Measurements from ENCODE around the gene UNC45A.

The UNC45A gene

DNA sequence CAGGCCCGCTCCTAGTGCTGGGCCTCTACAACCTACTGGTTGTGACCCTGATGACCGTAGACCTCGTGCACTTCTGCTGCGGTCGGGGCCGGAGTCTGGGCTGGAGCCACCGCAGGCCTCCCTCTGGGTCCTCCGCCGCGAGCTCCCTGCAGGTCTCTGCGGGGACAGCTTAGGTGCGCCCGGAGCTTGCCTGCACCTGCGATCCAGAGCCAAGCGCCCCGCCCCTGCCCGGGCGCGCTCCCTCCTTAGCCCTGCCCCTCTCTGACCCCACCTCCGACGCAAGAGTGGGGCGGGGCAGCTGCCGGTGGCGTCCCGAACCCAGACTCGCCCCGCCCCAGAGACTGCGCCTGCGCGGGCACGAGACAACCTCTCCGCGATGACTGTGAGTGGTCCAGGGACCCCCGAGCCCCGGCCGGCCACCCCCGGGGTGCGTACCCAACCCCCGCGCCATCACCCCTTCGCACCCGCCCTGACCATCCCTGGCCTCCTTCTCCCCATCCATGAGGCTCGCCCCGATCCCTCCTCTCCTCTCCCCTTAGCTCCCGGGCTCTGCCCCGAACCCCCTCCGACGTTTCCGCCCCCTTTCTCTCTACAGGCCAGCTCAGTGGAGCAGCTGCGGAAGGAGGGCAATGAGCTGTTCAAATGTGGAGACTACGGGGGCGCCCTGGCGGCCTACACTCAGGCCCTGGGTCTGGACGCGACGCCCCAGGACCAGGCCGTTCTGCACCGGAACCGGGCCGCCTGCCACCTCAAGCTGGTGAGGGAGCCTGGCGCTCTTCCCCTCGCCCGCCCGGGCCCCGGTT is at the start of gene UNC45A:
Gene UNC45A (plus strand): TSS at position 337 of the 803 bp plus-strand sequence. CDS start 40 bp downstream, at position 377.
- TF ChIP-seq, protein P1, sequence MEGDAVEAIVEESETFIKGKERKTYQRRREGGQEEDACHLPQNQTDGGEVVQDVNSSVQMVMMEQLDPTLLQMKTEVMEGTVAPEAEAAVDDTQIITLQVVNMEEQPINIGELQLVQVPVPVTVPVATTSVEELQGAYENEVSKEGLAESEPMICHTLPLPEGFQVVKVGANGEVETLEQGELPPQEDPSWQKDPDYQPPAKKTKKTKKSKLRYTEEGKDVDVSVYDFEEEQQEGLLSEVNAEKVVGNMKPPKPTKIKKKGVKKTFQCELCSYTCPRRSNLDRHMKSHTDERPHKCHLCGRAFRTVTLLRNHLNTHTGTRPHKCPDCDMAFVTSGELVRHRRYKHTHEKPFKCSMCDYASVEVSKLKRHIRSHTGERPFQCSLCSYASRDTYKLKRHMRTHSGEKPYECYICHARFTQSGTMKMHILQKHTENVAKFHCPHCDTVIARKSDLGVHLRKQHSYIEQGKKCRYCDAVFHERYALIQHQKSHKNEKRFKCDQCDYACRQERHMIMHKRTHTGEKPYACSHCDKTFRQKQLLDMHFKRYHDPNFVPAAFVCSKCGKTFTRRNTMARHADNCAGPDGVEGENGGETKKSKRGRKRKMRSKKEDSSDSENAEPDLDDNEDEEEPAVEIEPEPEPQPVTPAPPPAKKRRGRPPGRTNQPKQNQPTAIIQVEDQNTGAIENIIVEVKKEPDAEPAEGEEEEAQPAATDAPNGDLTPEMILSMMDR (IDR thresholded peaks at IDR 0.05; ENCODE audit: low read length, missing control alignments), result no peak
- DNase-seq (ENCODE audit: low read depth), result peak; percentile 79
- H3K4me3 ChIP-seq (replicated peaks; ENCODE audit: low read depth, low read length), result peak within 1 kb of the TSS; percentile 79

DNA sequence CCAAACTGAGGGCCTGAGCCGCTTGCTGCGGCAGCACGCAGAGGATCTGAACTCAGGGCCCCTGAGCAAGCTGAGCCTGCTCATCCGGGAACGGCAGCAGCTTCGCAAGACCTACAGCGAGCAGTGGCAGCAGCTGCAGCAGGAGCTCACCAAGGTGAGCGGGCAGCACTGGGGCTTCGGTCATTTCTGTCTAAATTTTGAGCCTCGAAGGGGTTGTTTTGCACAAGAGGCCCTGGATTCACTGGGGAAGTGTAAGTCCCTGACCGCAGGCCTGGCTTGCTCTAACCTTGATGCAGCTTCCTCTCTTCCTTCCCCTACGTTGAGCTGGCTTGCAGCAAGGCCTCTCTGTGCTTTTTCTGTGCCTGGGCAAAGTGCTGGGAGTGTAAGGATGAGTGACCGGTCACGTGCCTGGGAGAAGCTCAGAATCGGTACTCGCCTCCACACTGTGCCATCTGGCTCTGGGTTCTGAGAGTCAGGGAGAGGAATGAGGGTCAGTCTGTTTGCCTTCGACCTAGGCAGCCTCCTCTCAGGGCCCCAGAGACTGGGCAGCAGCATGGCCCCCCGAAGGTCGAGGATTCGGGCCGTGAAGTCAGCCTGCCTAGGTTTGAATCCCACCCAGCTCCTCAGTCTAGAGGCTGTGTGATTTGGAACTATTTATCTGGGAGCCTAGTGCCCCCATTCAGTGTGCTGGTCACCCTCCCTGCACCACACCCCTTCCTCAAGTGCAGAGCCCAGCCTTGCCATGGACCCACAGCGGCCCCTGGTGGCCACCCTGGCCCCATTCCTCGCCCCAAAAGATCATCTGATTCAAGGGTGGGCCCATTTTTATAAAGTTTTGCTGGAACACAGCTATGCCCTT is 49.4 kb upstream of the UNC45A start:
- H3K4me3 ChIP-seq (replicated peaks; ENCODE audit: low read depth, low read length), result no peak overlapping the region
- TF ChIP-seq, protein P1 (IDR thresholded peaks at IDR 0.05; ENCODE audit: low read length, missing control alignments), result peak; percentile 98
- DNase-seq (ENCODE audit: low read depth), result peak; percentile 70

DNA sequence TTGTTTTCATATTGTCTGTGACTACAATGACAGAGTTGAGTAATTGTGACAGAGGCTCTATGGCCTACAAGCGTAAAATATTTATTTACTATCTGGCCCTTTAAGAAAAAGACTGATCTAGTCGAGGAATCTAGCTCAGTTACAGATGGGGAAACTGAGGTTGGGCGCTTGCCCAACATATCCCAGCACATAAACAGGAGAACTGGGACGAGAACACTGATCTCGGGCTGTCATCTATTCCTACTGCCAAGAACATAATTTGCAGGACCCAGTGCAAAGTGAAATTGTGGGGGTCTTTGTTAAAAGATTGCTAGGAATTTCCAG is 48.8 kb upstream of the UNC45A start:
- no peak for DNase-seq (ENCODE audit: low read depth)
- H3K4me3 ChIP-seq (replicated peaks; ENCODE audit: low read depth, low read length), result no peak overlapping the region
- TF ChIP-seq, protein P1 (IDR thresholded peaks at IDR 0.05; ENCODE audit: low read length, missing control alignments), result no peak

- H3K4me3 ChIP-seq (replicated peaks; ENCODE audit: low read depth, low read length), result no peak overlapping the region
- TF ChIP-seq, protein P1 (IDR thresholded peaks at IDR 0.05; ENCODE audit: low read length, missing control alignments), result no peak
- DNase-seq (ENCODE audit: low read depth), result no peak
These were observed 48.0 kb upstream of the UNC45A start for GRCh38 chr15:90887037-90887481.

DNA sequence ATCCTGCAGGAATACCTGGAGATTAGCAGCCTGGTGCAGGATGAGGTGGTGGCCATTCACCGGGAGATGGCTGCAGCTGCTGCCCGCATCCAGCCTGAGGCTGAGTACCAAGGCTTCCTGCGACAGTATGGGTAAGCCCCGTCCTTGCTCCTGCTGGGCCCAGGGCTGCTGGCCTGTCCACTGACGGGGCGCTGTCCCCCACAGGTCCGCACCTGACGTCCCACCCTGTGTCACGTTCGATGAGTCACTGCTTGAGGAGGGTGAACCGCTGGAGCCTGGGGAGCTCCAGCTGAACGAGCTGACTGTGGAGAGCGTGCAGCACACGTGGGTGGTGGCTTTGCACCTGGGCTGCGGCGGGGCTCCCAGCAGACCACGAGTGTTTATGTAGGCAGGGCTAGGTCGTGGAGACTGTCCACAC is 45.8 kb upstream of the UNC45A start:
- DNase-seq (ENCODE audit: low read depth), result no peak
- no peak overlapping the region for H3K4me3 ChIP-seq (replicated peaks; ENCODE audit: low read depth, low read length)

GRCh38 chr15:90889736-90890456 is 45.2 kb upstream of the UNC45A start:
- TF ChIP-seq, protein P1 (IDR thresholded peaks at IDR 0.05; ENCODE audit: low read length, missing control alignments), result no peak
- H3K4me3 ChIP-seq (replicated peaks; ENCODE audit: low read depth, low read length), result no peak overlapping the region
- DNase-seq (ENCODE audit: low read depth), result no peak

More for the DNA sequence above, 45.8 kb upstream of the UNC45A start:
- TF ChIP-seq, protein P1 (IDR thresholded peaks at IDR 0.05; ENCODE audit: low read length, missing control alignments), result no peak
